ENCODE measurements around the gene SBNO2. TPM values are rescaled to one million over a fixed set of nuclear protein-coding genes. Genes with fewer than 3 reads are reported as not detected.

SBNO2 gene, protein sequence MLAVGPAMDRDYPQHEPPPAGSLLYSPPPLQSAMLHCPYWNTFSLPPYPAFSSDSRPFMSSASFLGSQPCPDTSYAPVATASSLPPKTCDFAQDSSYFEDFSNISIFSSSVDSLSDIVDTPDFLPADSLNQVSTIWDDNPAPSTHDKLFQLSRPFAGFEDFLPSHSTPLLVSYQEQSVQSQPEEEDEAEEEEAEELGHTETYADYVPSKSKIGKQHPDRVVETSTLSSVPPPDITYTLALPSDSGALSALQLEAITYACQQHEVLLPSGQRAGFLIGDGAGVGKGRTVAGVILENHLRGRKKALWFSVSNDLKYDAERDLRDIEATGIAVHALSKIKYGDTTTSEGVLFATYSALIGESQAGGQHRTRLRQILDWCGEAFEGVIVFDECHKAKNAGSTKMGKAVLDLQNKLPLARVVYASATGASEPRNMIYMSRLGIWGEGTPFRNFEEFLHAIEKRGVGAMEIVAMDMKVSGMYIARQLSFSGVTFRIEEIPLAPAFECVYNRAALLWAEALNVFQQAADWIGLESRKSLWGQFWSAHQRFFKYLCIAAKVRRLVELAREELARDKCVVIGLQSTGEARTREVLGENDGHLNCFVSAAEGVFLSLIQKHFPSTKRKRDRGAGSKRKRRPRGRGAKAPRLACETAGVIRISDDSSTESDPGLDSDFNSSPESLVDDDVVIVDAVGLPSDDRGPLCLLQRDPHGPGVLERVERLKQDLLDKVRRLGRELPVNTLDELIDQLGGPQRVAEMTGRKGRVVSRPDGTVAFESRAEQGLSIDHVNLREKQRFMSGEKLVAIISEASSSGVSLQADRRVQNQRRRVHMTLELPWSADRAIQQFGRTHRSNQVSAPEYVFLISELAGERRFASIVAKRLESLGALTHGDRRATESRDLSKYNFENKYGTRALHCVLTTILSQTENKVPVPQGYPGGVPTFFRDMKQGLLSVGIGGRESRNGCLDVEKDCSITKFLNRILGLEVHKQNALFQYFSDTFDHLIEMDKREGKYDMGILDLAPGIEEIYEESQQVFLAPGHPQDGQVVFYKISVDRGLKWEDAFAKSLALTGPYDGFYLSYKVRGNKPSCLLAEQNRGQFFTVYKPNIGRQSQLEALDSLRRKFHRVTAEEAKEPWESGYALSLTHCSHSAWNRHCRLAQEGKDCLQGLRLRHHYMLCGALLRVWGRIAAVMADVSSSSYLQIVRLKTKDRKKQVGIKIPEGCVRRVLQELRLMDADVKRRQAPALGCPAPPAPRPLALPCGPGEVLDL (N-terminal part only)
- 100 to 1,000 TPM; 204 to 205 TPM for total RNA-seq

GRCh38 chr19:1173845-1174809 is at the start of gene SBNO2:
Gene SBNO2 (minus strand): TSS chr19:1174268. CDS start chr19:1154276, 19,992 bp downstream.
- Mint-ChIP-seq H3K9me3 (no peaks in the 10 kb centered on the region), H3K27ac (peak within 1 kb of the TSS; percentile 81 to 88), H3K36me3 (peaks cover 7% of the 10 kb centered on the region), H3K27me3 (no peaks in the 10 kb centered on the region), H3K4me3 (peak within 1 kb of the TSS; percentile 90), H3K4me1 (ENCODE audit: low read depth in 2 of 2) (peaks cover 20 to 29% of the 10 kb centered on the region in 2 donors)
- DNase-seq (ENCODE audit: low spot score), result peak; percentile 94
- ATAC-seq, result peak; percentile 93 to 97

DNA sequence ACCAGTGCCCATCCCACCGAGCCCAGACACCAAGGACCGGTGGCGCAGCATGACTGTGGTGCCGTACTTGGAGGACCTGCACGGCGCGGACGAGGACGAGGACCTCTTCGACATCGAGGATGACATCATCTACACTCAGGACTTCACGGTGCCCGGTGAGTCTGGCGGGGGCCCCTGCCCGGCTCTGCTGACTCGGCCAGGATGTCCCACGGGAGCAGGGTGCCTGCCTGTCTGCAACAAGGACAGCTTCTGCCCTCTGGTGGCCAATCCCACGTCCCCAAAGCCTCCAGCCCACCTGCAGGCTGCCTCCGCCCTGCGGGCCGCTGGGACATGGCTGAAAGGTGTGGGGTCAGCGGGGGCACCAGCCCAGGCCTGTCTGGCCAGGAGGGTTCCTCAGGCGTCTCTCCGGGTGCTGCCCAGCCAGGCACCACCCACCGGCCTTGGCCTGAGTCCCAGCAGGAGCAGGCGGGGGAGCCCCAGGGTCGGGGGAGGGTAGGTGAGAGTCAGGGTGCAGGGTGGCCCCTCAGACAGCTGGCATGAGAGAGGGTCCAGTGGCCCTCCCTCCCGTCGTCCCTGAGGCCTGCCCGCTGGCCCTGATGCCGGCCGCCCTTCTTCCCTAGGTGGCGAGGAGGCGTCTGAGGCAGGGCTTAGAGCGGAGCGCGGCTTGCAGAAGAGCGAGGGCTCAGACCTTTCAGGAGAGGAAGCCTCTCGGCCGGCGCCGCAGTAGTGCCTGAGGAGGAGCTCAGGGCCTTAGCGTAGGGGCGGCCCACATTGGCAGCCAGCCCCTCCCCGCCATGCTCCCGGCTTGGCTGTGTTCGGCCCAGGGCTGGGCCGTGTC is 49.2 kb upstream of the SBNO2 start:
- peak in 1 of 2 donors; percentile 14 for ATAC-seq
- no peak for DNase-seq (ENCODE audit: low spot score)
- Mint-ChIP-seq H3K36me3 (no peaks in the 10 kb centered on the region), H3K27ac (no peak overlapping the region), H3K4me1 (ENCODE audit: low read depth in 2 of 2) (no peaks in the 10 kb centered on the region), H3K27me3 (no peaks in the 10 kb centered on the region), H3K9me3 (no peaks in the 10 kb centered on the region), H3K4me3 (no peak overlapping the region)

DNA sequence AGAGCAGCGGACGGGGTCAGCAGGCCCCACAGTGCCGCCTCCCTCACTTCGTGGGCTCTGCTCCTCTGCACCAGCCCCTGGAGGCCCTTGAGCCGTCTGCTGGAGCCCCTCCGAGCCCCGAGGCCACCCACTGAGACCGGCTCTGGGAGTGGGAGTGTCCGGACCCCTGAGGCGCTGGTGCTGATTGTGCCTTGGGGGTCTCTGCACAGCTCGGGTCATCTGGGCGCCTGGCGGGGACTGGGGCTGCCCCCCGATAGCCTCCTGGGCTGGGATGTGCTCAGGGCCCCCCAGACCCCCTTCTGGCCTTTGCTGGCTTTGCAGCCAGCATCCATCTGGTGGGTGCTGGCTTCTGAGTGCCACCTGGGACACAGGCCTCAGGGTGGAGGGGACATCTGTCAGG is 48.3 kb upstream of the SBNO2 start:
- ATAC-seq, result no peak
- Mint-ChIP-seq H3K4me3 (no peak overlapping the region), H3K9me3 (no peaks in the 10 kb centered on the region), H3K36me3 (no peaks in the 10 kb centered on the region), H3K27ac (no peak overlapping the region), H3K4me1 (ENCODE audit: low read depth in 2 of 2) (no peaks in the 10 kb centered on the region), H3K27me3 (no peaks in the 10 kb centered on the region)
- no peak for DNase-seq (ENCODE audit: low spot score)

DNA sequence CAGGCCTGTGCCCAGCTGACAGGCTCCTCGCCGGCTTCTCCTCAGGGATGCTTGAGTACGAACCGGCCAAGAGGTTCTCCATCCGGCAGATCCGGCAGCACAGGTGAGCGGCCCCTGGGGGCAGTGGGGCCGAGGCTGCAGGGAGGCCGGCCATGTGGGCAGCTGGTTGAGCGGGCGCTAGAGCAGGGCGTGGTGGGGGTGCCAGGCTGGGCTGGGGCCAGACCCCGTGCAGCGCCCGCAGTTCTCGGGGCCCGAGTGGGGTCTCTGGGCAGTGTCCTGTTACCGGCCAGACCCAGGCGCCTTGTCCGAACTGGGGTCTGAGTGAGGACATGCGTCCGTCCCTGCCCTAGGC is 47.8 kb upstream of the SBNO2 start:
- Mint-ChIP-seq H3K4me1 (ENCODE audit: low read depth in 2 of 2) (no peaks in the 10 kb centered on the region), H3K4me3 (no peak overlapping the region)
- ATAC-seq, result no peak

DNA sequence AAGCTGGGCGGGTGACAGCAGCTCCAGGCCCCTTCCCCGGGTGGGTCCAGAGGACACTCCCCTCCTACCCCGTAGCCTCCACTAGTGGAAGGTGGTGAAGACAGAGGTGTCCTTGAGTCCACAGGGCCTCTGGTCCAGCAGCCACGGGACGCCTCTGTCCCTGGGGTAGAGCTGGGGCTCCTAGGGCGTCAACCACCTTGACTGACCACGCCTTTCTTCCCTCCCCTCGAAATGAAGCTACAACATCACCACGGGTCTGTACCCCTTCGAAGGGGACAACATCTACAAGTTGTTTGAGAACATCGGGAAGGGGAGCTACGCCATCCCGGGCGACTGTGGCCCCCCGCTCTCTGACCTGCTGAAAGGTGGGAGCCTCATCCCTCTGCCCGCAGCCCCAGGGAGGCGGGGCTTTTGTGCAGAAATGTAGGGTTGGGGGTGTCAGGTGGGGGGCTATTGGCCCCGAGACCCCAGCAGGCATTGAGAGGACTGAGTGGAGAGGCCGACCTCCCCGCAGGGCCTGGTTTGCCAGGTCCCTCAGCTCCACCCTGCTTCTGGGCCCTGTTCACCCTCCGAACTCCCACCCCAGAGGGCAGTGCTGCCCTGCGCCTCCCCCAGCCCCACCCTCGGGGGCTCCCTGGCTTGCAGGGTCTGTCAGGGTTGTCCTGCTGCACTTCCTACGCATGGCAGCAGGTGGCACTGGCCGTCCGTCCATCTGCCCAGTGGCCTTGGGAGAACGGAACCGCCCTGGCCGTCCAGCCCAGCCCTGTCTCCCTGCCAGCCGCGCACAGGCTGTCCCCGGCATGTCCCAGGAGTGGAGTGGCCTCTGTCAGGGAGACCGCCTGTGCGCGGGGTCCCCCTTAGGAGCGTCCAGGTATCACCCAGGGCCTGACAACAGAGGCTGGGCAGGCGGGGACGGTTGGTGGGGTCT is 47.2 kb upstream of the SBNO2 start:
- ATAC-seq, result no peak
- DNase-seq (ENCODE audit: low spot score), result no peak
- H3K4me1 Mint-ChIP-seq (ENCODE audit: low read depth in 2 of 2), result no peaks in the 10 kb centered on the region
- no peak overlapping the region for H3K4me3 Mint-ChIP-seq
- no peaks in the 10 kb centered on the region for H3K36me3 Mint-ChIP-seq
- no peaks in the 10 kb centered on the region for H3K9me3 Mint-ChIP-seq
- no peak overlapping the region for H3K27ac Mint-ChIP-seq
- H3K27me3 Mint-ChIP-seq, result no peaks in the 10 kb centered on the region

More for the DNA sequence above, 47.8 kb upstream of the SBNO2 start:
- Mint-ChIP-seq H3K27me3 (no peaks in the 10 kb centered on the region), H3K27ac (no peak overlapping the region), H3K9me3 (no peaks in the 10 kb centered on the region), H3K36me3 (no peaks in the 10 kb centered on the region)
- no peak for DNase-seq (ENCODE audit: low spot score)

GRCh38 chr19:1220477-1220930 is 46.4 kb upstream of the SBNO2 start:
- DNase-seq (ENCODE audit: low spot score) (no peak), ATAC-seq (no peak)
- H3K27ac Mint-ChIP-seq, result no peak overlapping the region
- H3K4me1 Mint-ChIP-seq (ENCODE audit: low read depth in 2 of 2), result no peaks in the 10 kb centered on the region
- no peak overlapping the region for H3K4me3 Mint-ChIP-seq
- no peaks in the 10 kb centered on the region for H3K36me3 Mint-ChIP-seq
- H3K27me3 Mint-ChIP-seq, result no peaks in the 10 kb centered on the region
- H3K9me3 Mint-ChIP-seq, result no peaks in the 10 kb centered on the region

- Mint-ChIP-seq H3K4me1 (ENCODE audit: low read depth in 2 of 2) (no peaks in the 10 kb centered on the region), H3K36me3 (no peaks in the 10 kb centered on the region), H3K9me3 (no peaks in the 10 kb centered on the region), H3K4me3 (no peak overlapping the region), H3K27ac (no peak overlapping the region), H3K27me3 (no peaks in the 10 kb centered on the region)
- DNase-seq (ENCODE audit: low spot score) (no peak), ATAC-seq (no peak)
Observed at GRCh38 chr19:1219786-1220476, 45.9 kb upstream of the SBNO2 start.

DNA sequence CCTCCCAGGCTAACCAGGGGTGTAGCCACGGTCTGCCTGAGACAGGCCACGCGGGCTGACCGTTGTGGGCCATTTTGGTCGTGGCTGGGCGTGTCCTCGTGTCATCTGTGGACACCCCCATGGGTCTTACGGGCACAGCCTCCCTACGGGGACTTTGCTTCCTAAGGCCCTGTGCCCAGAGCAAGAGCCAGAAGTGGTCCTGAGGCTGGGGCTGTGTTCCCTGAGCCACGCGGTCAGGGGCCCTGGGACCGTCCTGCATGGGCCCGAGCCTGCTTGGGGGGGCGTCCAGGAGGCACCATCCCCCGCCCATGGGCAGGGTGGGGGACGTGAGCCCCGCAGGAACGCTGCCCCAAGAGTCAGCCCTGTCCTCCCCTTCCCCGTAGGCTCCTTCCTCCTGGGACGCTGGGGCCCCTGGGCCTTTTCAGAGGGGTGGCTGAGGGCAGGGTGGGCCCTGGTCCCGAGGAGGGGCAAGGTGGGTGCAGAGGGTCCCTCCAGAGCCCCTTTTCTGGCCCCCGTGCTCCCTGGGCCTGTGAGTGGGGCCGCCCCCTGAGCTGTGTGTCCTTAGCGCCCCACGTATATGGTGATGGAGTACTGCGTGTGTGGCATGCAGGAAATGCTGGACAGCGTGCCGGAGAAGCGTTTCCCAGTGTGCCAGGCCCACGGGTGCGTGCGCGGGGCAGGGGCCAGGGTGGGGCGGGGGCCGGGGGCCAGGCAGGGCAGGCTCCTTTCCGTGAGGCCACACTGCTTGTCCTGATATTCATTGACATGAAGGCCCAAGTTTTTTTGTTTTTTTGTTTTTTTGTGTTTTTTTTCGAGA is 44.9 kb upstream of the SBNO2 start:
- ATAC-seq (no peak), DNase-seq (ENCODE audit: low spot score) (no peak)
- no peaks in the 10 kb centered on the region for H3K27me3 Mint-ChIP-seq
- H3K36me3 Mint-ChIP-seq, result no peaks in the 10 kb centered on the region
- H3K27ac Mint-ChIP-seq, result no peak overlapping the region
- no peaks in the 10 kb centered on the region for H3K9me3 Mint-ChIP-seq
- H3K4me1 Mint-ChIP-seq (ENCODE audit: low read depth in 2 of 2), result peaks cover 4% of the 10 kb centered on the region in 2 donors
- no peak overlapping the region for H3K4me3 Mint-ChIP-seq

DNA sequence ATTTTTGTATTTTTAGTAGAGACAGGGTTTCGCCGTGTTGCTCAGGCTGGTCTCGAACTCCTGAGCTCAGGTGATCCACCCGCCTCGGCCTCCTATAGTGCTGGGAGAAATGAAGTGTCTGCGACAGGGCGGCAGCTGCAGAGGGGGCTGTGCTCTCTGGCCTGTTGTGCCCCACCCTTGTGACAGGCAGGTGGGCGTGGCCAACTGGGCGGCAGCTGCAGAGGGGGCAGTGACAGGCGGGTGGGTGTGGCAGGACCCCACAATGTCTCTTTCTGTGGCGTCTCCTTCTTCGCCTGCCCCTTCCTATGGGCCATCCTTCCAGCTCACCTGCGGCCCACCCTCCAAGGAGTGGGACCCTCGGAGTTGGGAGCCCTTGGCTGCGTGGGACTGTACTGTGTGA is 43.3 kb upstream of the SBNO2 start:
- Mint-ChIP-seq H3K36me3 (no peaks in the 10 kb centered on the region), H3K27ac (no peak overlapping the region), H3K27me3 (no peaks in the 10 kb centered on the region), H3K4me1 (ENCODE audit: low read depth in 2 of 2) (peaks cover 11 to 13% of the 10 kb centered on the region in 2 donors), H3K9me3 (no peaks in the 10 kb centered on the region), H3K4me3 (no peak overlapping the region)
- DNase-seq (ENCODE audit: low spot score) (no peak), ATAC-seq (no peak)

GRCh38 chr19:1216756-1217155 is 42.7 kb upstream of the SBNO2 start:
- H3K4me3 Mint-ChIP-seq, result no peak overlapping the region
- DNase-seq (ENCODE audit: low spot score) (no peak), ATAC-seq (no peak)
- peaks cover 11 to 13% of the 10 kb centered on the region in 2 donors for H3K4me1 Mint-ChIP-seq (ENCODE audit: low read depth in 2 of 2)
- H3K36me3 Mint-ChIP-seq, result no peaks in the 10 kb centered on the region
- no peaks in the 10 kb centered on the region for H3K27me3 Mint-ChIP-seq
- no peak overlapping the region for H3K27ac Mint-ChIP-seq
- no peaks in the 10 kb centered on the region for H3K9me3 Mint-ChIP-seq

All from natural killer cell treated with Interleukin-12 subunit alpha and Interleukin-12 subunit beta and Interleukin-15 and Interleukin-18, amount 100 ng/mL, for 72 hours (primary cell).